Head of caudate nucleus (tissue), 42 donors: Measurements from ENCODE around the gene TAS2R31.
A peak's percentile ranks its signal among the peaks of the same experiment; 100 is the strongest.
"Not testable (repeated sequence)": the region's sequence is repeated elsewhere in the genome, so short reads cannot be mapped to it uniquely, and the experiment has no call there.

Source experiments
- DNase-seq, 42 donors: peaks; one replicate each; pipeline versions ENCODE4 v3.0.0 to v3.0.0-alpha.2; 2020 to 2021; ENCODE audit warnings: mixed read lengths in 7 of 42
- intact Hi-C: fragments of 100-400 bp; cut with DNase I; formaldehyde crosslinking; loops from one replicate; pipeline ENCODE4 v1.15.0; 2022

TAS2R31 gene, protein sequence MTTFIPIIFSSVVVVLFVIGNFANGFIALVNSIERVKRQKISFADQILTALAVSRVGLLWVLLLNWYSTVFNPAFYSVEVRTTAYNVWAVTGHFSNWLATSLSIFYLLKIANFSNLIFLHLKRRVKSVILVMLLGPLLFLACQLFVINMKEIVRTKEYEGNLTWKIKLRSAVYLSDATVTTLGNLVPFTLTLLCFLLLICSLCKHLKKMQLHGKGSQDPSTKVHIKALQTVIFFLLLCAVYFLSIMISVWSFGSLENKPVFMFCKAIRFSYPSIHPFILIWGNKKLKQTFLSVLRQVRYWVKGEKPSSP

DNA sequence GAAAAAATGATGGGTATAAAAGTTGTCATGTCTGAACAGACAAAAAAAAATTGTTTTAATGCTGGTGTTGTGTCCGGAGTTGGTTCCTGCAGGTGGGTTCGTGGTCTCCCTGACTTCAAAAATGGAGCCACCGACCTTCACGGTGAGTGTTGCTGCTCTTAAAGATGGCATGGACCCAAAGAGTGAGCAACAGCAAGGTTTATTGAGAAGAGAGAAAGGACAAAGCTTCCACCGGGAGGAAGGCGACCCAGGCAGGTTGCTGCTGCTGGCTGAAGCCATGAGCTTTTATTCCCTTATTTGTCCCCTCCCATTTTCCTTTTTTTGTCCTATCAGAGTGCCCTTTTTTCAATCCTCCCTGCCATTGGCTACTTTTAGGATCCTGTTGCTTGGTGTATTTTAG is at the start of gene TAS2R31:
TSS of gene TAS2R31 (minus strand) at position 101 of the 400 bp plus-strand sequence. CDS start at position 29, 72 bp downstream.
- DNase-seq = no peak
- intact Hi-C loops = no loop called here

DNA sequence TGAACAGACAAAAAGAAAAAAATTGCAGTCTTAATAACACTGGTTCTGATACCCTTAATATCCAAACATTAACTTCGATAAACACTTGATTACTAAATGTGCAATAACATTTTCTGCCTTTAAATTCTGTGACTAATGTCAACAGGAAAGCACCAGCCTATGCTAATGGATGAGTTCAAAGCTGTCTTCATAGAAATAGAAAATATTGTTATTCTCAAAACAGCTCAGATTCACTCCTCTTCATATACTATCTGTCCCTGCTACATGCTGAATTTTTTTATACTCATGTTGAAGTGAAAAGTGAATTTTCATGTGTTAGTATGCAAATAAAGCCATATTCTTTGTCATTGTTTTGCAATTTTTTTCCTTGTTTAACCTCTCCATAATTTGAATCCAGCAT is 47.0 kb upstream of the TAS2R31 start:
- intact Hi-C loops = no loop called here
- DNase-seq = no peak

DNA sequence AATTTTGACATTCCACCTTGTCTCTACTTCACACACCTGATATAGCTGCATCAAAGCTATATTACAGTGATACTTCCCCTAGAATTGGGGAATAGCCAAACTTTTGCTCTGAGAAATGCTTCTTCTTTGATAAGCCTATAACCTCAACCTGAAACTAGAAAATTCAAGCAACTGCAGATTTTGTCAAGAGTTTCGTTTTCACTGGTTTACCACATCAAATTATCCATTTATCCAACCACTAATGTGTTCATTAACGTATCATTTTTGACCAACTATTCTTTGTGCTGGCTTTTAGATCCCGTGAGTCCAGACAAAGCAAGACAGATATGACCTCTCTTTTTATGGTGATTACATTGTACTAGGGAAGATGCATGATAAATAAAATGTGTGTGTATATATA is 44.4 kb upstream of the TAS2R31 start:
- intact Hi-C loops = no loop called here
- DNase-seq = no peak

DNA sequence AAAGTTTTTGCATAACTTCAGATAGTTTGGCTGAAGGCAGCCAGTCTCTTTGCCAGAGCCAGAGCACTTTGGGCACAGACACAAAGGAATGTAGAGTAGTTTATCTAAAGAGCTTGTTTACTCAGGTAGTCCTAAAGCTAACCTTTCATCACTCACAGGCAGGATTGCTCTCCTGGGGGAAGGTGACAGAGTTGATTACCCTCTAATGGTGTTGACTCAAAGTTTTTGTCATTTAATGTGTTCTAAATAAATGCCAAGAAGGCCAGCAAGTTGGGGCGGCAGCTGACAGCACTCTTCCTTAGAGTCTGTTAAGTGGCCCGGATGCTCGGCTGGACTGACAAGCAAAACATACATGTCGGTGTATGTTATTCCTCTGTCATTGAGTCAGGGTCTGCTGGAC is 40.2 kb upstream of the TAS2R31 start:
- intact Hi-C loops = no loop called here
- DNase-seq = no peak

DNA sequence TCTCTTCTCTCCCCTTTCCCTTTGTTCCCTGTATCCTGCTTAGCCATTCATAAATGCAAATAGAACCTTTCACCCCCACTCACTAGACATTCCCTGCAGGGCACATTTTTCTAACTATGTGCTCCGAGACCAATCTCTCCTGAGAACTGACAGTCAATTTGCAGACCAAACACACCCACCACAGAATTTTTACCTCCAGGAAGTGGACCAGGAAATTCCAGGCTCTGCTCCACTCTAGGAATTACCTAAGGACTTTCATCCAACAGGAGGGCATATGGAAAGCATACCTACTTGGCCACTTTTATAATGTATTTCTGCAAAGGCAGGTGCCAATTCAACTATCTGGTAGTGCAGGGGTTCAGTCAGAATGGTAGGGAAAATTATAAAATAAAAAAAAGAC is 39.8 kb upstream of the TAS2R31 start:
- intact Hi-C loops = no loop called here
- DNase-seq = no peak

DNA sequence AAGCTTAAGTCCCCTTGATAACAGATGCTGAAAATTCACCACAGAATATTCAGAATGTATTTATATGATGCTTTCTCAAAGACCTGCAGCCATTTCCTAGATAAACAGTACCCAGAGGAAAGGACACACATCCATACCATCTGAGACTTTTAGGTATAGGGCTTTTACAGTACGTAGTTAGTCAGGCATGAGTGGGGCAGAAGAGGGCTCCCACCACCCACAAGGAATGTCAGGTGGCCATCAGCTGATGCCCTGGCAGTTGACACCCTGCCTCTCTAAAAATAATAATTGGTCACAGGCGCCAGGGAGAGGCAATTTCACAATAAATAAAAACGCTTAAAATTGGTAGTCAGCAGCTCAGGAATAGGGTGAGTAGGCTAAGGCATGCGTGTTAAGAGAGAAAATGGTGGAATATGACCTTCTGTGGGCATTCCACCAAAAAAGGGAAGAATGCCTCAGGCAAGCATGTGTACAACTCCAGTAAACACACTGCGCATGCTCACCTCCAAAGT is 38.7 kb upstream of the TAS2R31 start:
- intact Hi-C loops = no loop called here
- no peak for DNase-seq

DNA sequence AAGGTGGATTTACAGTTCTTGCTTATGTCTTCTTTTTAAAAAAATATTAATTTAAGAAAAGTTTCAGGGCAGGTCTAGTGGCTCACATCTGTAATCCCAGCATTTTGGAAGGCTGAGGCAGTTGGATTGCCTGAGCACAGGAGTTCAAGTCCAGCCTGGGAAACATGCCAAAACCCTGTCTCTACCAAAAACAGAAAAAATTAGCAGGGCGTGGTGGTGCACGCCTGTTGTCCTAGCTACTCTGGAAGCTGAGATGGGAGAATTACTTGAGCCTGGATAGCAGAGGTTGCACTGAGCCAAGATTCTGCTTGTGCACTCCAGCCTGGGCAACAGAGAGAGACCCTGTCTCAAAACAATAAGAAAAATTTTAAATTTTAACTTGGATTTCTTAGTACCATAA is 36.3 kb upstream of the TAS2R31 start:
- intact Hi-C loops = no loop called here
- peak in 10 of 42 donors; percentile 4 to 56 (median 20) for DNase-seq

DNA sequence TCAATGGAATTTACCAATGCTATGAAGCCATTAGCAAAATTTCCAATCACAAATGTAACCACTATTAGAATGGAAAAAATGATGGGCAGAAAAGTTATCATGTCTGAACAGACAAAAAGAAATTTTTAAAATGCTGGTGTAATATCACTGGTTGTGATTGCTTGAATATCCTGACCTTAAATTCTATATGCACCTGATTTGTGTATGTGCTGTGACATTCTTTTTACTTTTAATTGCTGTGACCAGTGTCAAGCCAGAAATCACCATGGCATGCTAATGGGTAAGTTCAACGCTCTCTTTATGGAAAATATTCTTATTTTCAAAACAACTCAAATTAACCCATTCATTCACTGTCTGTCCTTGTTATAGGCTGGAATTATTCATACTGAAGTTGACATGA is 31.0 kb upstream of the TAS2R31 start, which contains the start of gene TAS2R46:
TSS of gene TAS2R46 (minus strand) at position 101 of the 400 bp plus-strand sequence. CDS start at position 101, 0 bp downstream.
- intact Hi-C loops, DNase-seq: not testable (repeated sequence)

DNA sequence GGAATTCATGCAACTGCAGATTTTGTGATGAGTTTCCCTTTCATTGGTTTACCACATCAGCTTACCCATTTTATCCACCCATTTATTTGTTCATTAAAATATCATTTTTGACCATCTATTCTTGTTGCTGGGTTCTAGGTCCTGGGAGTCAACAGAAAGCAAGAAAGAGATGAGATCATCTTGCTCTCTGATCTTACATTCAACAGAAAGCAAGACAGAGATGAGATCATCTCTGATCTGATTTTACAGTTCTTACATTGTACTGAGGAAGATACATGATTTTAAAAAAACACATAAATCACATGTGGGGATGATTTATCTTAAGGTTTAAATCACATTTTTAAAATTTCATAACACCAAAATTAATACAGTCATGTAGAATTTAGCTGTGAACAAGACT is 28.6 kb upstream of the TAS2R31 start:
- no peak for DNase-seq
- intact Hi-C loops = no loop called here

DNA sequence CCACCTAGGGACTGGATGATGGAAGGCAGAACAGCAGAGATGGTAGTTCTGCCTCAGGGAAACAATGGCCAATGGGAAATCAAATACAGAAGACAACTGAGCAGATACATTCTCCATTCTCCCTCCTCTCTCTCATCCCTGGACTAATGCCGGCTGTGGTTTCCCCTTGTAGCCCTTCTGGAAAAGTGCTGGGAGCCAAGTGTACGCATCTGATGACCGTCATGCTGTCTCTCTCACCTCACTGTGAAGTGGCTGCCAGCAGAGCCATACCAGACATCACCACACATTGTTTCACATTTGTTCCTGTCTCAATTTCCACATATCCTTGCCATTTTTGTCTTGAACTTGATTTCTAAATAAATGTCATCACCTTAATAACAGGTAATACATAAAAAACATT is 27.8 kb upstream of the TAS2R31 start:
- DNase-seq = no peak
- intact Hi-C loops = no loop called here

DNA sequence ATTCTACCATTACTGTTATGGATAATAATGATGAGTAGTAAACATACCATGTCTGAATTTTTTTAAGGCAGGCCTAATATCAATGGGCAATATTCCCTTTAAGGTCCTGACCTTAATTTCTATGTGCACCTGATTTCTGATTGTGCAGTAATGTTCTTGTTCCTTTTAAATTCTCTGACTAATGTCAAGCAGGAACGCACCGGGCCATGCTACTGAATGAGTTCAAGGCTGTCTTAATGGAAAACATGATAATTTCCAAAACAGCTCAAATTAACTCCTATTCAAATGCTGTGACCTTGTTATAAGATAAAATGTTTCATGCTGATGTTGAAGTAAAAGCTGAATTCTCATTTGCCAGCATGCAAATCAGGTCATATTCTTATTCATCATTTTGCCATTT is 24.1 kb upstream of the TAS2R31 start:
- no peak for DNase-seq
- intact Hi-C loops = no loop called here

DNA sequence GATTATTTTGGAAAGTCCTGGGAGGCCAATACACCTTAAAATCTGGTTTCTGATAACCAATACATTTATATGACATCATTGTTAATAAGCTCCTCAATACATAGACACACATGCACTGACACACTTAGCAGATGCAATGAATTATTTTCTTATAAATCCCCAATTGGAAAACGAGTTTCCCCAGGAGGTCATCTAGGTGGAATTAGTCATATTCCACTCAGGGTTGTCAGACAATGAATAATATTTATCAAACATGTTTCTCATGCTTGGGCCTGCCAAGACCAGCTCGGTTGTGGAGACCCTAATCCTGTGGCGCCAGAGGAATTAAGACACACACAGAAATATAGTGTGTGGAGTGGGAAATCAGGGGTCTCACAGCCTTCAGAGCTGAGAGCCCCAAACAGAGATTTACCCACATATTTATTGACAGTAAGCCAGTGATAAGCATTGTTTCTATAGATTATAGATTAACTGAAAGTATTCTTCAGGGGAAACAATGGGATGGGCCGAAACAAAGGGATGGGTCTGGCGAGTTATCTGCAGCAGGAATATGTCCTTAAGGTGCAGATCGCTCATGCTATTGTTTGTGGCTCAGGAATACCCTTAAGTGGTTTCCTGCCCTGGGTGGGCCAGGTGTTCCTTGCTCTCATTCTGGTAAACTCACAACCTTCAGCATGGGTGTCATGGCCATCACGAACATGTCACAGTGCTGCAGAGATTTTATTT is 18.8 kb upstream of the TAS2R31 start:
- DNase-seq, intact Hi-C loops: not testable (repeated sequence)

DNA sequence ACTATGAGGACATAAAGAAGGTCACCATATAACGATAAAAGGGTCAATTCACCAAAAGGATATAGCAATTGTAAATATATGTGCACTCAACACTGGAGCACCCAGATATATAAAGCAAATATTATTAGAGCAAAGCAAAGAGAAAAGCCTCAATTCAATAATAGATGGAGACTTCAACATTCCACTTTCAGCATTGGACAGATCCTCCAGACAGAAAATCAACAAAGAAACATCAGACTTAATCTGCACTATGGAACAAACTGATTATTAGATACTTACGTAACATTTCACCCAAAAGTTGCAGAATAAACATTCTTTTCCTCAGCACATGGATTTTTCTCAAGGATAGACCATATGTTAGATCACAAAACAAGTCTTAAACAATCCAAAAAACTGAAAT is 10.2 kb upstream of the TAS2R31 start:
- intact Hi-C loops, DNase-seq: not testable (repeated sequence)

DNA sequence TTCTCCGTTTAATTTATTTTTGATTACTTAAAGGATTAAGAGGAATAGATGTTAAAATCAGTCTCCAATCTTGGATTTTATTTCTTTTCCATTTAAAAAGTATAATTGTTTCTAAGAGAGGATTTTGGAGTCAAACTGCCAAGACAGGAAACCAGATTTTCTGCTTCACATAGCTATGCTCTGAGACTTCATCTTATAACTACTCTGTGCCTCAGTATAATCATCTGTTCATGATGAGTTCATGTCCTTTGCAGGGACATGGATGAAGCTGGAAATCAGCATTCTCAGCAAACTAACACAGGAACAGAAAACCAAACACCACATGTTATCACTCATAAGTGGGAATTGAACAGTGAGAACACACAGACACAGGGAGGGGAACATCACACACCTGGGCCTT is 9.0 kb upstream of the TAS2R31 start:
- DNase-seq = no peak
- intact Hi-C loops = no loop called here

DNA sequence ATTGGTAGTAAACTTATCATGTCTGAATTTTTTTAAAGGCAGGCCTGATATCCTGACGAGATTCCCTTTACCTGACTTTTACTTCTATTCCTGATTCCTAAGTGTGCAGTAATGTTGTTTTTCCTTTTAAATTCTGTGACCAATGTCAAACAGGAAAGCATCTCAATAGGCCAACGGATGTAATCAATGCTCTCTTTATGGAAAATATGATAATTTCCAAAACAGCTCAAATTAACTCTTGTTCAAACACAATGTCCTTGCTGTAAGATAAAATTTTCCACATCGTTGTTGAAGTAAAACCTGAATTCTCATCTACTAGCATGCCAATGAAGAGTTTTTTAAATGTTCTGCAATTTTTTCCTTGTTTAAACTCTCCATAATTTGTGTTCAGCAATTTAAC is 8.0 kb upstream of the TAS2R31 start:
- intact Hi-C loops = no loop called here
- DNase-seq = no peak

DNA sequence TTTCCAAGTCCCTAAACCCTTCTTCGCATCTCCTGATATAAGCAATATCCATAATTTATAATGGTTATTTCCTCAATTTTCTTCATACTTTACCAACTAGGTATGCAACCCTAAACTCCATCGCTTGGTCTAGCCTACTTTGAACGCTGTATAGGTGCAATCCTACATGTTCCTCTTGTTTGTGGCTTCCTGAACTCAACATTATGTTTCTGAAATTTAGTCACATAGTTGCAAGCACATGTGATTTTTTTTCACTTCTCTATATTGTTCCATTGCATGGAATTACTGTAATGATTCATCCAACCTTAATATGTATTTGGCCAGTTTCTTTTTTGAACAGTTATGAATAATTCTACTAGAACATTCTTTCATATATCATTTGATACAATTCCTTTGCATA is 2.8 kb upstream of the TAS2R31 start:
- intact Hi-C loops, DNase-seq: not testable (repeated sequence)

DNA sequence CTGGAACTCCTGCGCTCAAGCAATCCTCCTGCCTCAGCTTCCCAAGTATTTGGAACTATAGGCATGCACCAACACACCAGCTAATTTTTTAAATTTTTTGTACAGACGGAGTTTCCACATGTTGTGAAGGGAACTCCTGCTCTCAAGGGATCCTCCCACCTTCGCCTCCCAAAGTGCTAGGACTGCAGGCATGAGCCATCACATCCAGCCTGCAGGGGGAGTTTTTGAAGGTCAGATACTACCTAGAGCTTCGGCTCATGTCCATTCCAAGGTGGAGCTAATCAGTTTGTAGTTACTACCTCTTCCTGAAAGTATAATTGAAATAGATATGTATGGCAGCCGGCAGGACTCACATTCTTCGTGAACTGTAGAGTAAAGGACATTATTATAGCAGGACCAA is 5.1 kb downstream of the TAS2R31 start:
- intact Hi-C loops = no loop called here
- no peak for DNase-seq

DNA sequence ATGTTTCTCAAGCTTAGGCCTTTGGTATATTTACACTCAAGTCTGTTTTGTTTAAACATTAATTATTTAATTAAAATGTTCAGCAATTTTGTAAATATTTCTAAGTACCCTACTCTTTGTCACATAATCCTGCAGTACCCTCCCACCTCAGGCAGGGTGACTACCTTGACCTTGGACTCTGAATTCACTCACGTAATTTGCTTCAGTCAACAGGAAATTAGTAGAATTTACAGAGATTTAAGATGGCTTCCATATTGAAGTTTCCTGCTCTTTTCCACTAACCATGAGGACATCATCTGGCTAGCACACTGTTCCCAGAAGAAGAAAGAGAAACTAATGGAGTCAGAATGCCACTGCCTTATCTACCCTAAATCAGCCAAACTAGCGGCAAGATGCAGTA is 7.8 kb downstream of the TAS2R31 start:
- DNase-seq = no peak
- intact Hi-C loops = no loop called here

DNA sequence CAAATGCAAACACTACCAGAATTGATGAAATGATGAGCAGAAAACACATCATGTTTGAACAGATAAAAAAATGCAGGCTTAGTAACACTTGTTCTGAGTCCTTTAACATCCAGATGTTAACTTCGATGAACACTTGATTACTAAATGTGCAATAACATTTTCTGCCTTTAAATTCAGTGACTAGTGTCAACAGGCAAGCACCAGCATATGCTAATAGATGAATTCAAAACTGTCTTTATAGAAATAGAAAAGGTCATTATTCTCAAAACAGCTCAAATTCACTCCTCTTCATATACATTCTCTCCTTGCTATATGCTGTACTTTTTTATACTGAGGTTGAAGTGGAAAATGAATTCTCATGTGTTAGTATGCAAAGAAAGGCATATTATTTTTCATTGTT is 8.7 kb downstream of the TAS2R31 start, which contains the start of gene TAS2R19:
TSS of gene TAS2R19 (minus strand) at position 101 of the 400 bp plus-strand sequence. CDS start at position 52, 49 bp downstream.
- intact Hi-C loops = no loop called here
- DNase-seq = no peak

DNA sequence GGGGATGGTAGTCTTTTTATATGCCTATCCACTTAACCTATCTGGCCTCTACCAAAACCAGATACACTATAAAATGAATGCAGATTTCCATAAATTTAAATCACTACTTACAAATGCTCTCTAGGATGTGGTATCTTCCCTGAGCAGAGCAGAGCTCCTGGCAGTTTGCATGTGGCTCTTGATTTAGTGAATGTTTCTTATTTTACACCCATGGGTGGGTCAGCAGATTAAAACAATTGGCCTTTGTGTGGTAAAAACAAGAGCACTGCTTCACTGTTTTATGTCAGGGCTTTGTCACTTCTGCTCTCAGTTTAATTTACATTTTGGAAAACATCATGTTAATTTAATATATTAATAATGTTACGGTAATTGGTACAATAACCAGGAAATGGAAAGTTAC is 14.3 kb downstream of the TAS2R31 start:
- DNase-seq = peak in 9 of 42 donors; percentile 11 to 66 (median 31)
- intact Hi-C loops = no loop called here
